ENCODE data around the gene UBE2O. TPM values are rescaled to one million over a fixed set of nuclear protein-coding genes. Genes with fewer than 3 reads are reported as not detected.

Gene UBE2O
- total and polyA plus RNA-seq, 2 experiments from 2014 or later = 28.5 to 62.6 TPM

DNA sequence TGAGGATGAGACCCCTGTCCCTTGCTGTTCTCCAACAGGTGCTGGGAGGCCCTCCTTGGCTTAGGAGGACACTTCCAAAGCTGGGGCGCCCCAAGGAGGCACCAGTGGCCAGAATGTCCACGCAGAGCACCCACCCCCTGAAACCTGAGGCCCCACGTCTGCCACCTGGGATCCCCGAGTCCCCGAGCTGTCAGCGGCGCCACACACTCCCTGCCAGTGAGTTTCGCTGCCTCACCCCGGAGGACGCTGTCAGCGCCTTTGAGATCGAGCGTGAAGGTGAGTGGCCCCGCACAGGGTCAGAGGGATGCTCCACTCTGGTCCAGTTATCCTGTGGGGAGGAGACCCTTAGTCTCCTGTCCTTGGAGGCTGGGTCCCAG lies 15.7 kb upstream of the UBE2O start:
- no peaks in the 10 kb centered on the region for H3K36me3 ChIP-seq
- H3K27ac ChIP-seq = no peak overlapping the region
- H3K27me3 ChIP-seq = no peaks in the 10 kb centered on the region
- no peaks in the 10 kb centered on the region for H3K9me3 ChIP-seq (ENCODE audit: low read depth)
- no peak for DNase-seq (ENCODE audit: low read depth in 1 of 2, low spot score in 1 of 2)
- no peak for TF ChIP-seq CTCF (IDR thresholded peaks at IDR 0.05; ENCODE audit: low read depth, low read length)
- no peak overlapping the region for H3K4me3 ChIP-seq
- peaks cover 4% of the 10 kb centered on the region for H3K4me1 ChIP-seq (ENCODE audit: low read depth)

GRCh38 chr17:76467809-76468633 lies 15.1 kb upstream of the UBE2O start:
- TF ChIP-seq CTCF (IDR thresholded peaks at IDR 0.05; ENCODE audit: low read depth, low read length) = no peak
- DNase-seq (ENCODE audit: low read depth in 1 of 2, low spot score in 1 of 2) = no peak
- H3K36me3 ChIP-seq = no peaks in the 10 kb centered on the region
- H3K4me3 ChIP-seq = no peak overlapping the region
- H3K27me3 ChIP-seq = no peaks in the 10 kb centered on the region
- no peaks in the 10 kb centered on the region for H3K9me3 ChIP-seq (ENCODE audit: low read depth)
- peaks cover 4% of the 10 kb centered on the region for H3K4me1 ChIP-seq (ENCODE audit: low read depth)
- no peak overlapping the region for H3K27ac ChIP-seq

DNA sequence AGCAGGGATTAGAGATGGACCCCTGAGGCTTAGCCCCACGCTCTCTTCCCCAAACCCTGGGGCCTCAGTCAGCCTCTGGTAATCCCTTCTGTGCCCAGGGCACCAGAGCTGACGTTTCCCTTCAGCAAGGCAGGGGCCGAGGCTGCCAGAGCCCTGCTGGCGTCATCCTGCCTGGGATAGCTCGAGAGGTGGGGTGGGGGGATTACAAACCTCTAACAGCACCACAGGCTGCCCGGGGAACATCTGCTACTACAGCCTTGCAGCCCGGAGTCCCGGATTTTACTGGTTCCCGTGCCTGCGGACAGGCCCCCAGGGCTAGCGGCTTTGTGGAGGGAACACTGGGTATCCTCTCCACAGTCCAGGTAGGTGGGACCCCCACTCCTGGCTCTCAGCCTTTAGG lies 14.4 kb upstream of the UBE2O start, which contains the start of gene AANAT:
TSS of gene AANAT (plus strand) at position 238 of the 400 bp plus-strand sequence. CDS start 1,144 bp downstream, outside the sequence.
- H3K4me1 ChIP-seq (ENCODE audit: low read depth) = peaks cover 4% of the 10 kb centered on the region
- no peaks in the 10 kb centered on the region for H3K27me3 ChIP-seq
- no peak within 1 kb of the TSS for H3K27ac ChIP-seq
- no peak for TF ChIP-seq CTCF (IDR thresholded peaks at IDR 0.05; ENCODE audit: low read depth, low read length)
- no peaks in the 10 kb centered on the region for H3K9me3 ChIP-seq (ENCODE audit: low read depth)
- H3K4me3 ChIP-seq = no peak within 1 kb of the TSS
- no peaks in the 10 kb centered on the region for H3K36me3 ChIP-seq
- no peak for DNase-seq (ENCODE audit: low read depth in 1 of 2, low spot score in 1 of 2)

- H3K27ac ChIP-seq = no peak overlapping the region
- H3K36me3 ChIP-seq = no peaks in the 10 kb centered on the region
- no peak for TF ChIP-seq CTCF (IDR thresholded peaks at IDR 0.05; ENCODE audit: low read depth, low read length)
- no peak overlapping the region for H3K4me3 ChIP-seq
- no peak for DNase-seq (ENCODE audit: low read depth in 1 of 2, low spot score in 1 of 2)
- no peaks in the 10 kb centered on the region for H3K27me3 ChIP-seq
- H3K9me3 ChIP-seq (ENCODE audit: low read depth) = no peaks in the 10 kb centered on the region
- H3K4me1 ChIP-seq (ENCODE audit: low read depth) = peaks cover 4% of the 10 kb centered on the region
These were observed 13.8 kb upstream of the UBE2O start for GRCh38 chr17:76466775-76467130.

GRCh38 chr17:76462556-76463290 lies 9.8 kb upstream of the UBE2O start:
- Histone ChIP-seq H3K27ac (no peak overlapping the region), H3K9me3 (ENCODE audit: low read depth) (no peaks in the 10 kb centered on the region), H3K4me3 (no peak overlapping the region), H3K27me3 (no peaks in the 10 kb centered on the region), H3K4me1 (ENCODE audit: low read depth) (no peaks in the 10 kb centered on the region), H3K36me3 (no peaks in the 10 kb centered on the region)
- peak in 1 of 2 donors; percentile 34 for DNase-seq (ENCODE audit: low read depth in 1 of 2, low spot score in 1 of 2)
- TF ChIP-seq CTCF (IDR thresholded peaks at IDR 0.05; ENCODE audit: low read depth, low read length) = no peak
